ENCODE data around the gene BAG3. TPM values are rescaled to one million over a fixed set of nuclear protein-coding genes. Genes with fewer than 3 reads are reported as not detected.
A peak's percentile ranks its signal among the peaks of the same experiment; 100 is the strongest.

Gene BAG3
- total and polyA plus RNA-seq, 10 donors, result 2.1 to 36.0 (median 16.7) TPM

- Histone ChIP-seq H3K4me1 (peaks cover 0 to 14% (median 0%) of the 10 kb centered on the region in 6 donors), H3K27ac (no peak overlapping the region), H3K9me3 (peaks cover 0 to 22% (median 14%) of the 10 kb centered on the region in 8 donors), H3K36me3 (no peaks in the 10 kb centered on the region), H3K4me3 (no peak overlapping the region), H3K27me3 (replicated peaks in 1 of 7) (no peaks in the 10 kb centered on the region)
- WGBS, 5 donors, result 72 to 80% (median 75%) methylated on average over 14 to 15 of the region's 15 CpGs
- intact Hi-C loops (cut with DNase I; ENCODE audit: low total_unique reads), result no loop called here
- DNase-seq, result peak; percentile 39
- TF ChIP-seq POLR2A (IDR thresholded peaks at IDR 0.05) (no peak), CTCF (IDR thresholded peaks at IDR 0.05 in 8 of 11, conservative IDR thresholded peaks at IDR 0.05 in 3 of 11) (no peak), POLR2AphosphoS5 (IDR thresholded peaks at IDR 0.05) (no peak)
Observed at GRCh38 chr10:119644205-119644814, 6.9 kb upstream of the BAG3 start.

GRCh38 chr10:119644994-119645393 lies 6.2 kb upstream of the BAG3 start:
- Histone ChIP-seq H3K4me1 (peaks cover 0 to 14% (median 0%) of the 10 kb centered on the region in 6 donors), H3K27me3 (replicated peaks in 1 of 7) (no peaks in the 10 kb centered on the region), H3K27ac (no peak overlapping the region), H3K4me3 (no peak overlapping the region), H3K9me3 (peaks cover 0 to 22% (median 14%) of the 10 kb centered on the region in 8 donors), H3K36me3 (no peaks in the 10 kb centered on the region)
- 90 to 99% (median 96%) methylated on average over 3 of the region's 3 CpGs for WGBS, 5 donors
- no peak for DNase-seq
- no peak for TF ChIP-seq POLR2A (IDR thresholded peaks at IDR 0.05)
- no peak for TF ChIP-seq POLR2AphosphoS5 (IDR thresholded peaks at IDR 0.05)
- no peak for TF ChIP-seq CTCF (IDR thresholded peaks at IDR 0.05 in 8 of 11, conservative IDR thresholded peaks at IDR 0.05 in 3 of 11)
- intact Hi-C loops (cut with DNase I; ENCODE audit: low total_unique reads), result no loop called here

- Histone ChIP-seq H3K4me1 (peaks cover 23 to 43% (median 35%) of the 10 kb centered on the region in 6 donors), H3K27ac (peak overlapping the region in 1 of 8 donors; percentile 92), H3K9me3 (peaks cover 0 to 11% (median 6%) of the 10 kb centered on the region in 8 donors), H3K27me3 (replicated peaks in 1 of 7) (peaks cover 0 to 10% (median 0%) of the 10 kb centered on the region in 7 donors), H3K36me3 (no peaks in the 10 kb centered on the region), H3K4me3 (peak overlapping the region in 1 of 8 donors; percentile 86)
- no peak for DNase-seq
- TF ChIP-seq POLR2A (IDR thresholded peaks at IDR 0.05) (no peak), POLR2AphosphoS5 (IDR thresholded peaks at IDR 0.05) (no peak), CTCF (IDR thresholded peaks at IDR 0.05 in 8 of 11, conservative IDR thresholded peaks at IDR 0.05 in 3 of 11) (no peak)
- 93 to 100% (median 97%) methylated on average over 1 of the region's 1 CpG for WGBS, 5 donors
- intact Hi-C loops (cut with DNase I; ENCODE audit: low total_unique reads), result no loop called here
Observed at GRCh38 chr10:119650062-119650461, 1.1 kb upstream of the BAG3 start.

GRCh38 chr10:119651514-119652360 lies 557 bp downstream of the BAG3 start:
- intact Hi-C loops (cut with DNase I; ENCODE audit: low total_unique reads), result no loop called here
- 1 to 4% (median 2%) methylated on average over 22 to 107 of the region's 107 CpGs for WGBS, 5 donors

More at GRCh38 chr10:119651514-119652360, 557 bp downstream of the BAG3 start:
- peaks cover 32 to 59% (median 49%) of the 10 kb centered on the region in 6 donors for H3K4me1 ChIP-seq
- H3K9me3 ChIP-seq, result no peaks in the 10 kb centered on the region
- H3K27ac ChIP-seq, result peak overlapping the region; percentile 61 to 95 (median 92)
- peaks cover 0 to 11% (median 0%) of the 10 kb centered on the region in 6 donors for H3K36me3 ChIP-seq
- TF ChIP-seq POLR2AphosphoS5 (IDR thresholded peaks at IDR 0.05) (peak in 1 of 3 donors; percentile 3), POLR2A (IDR thresholded peaks at IDR 0.05) (no peak)
- peak; percentile 91 for DNase-seq
- H3K27me3 ChIP-seq (replicated peaks in 1 of 7), result peaks cover 0 to 10% (median 0%) of the 10 kb centered on the region in 7 donors
- H3K4me3 ChIP-seq, result peak overlapping the region; percentile 64 to 90 (median 77)
